GM10847 (cell line): ENCODE results near the gene GAPVD1.

Experiments
- POLR2A ChIP-seq: IDR thresholded peaks from 2 replicates; pipeline ENCODE4 v1.6.1; 2011; ENCODE audit not compliant: insufficient read length; ENCODE audit errors: extremely low read depth

Gene GAPVD1

GRCh38 chr9:125261501-125262293, at the start of gene GAPVD1:
TSS of gene GAPVD1 (plus strand) at chr9:125261826. CDS start at chr9:125298922, 37,096 bp downstream.
- TF ChIP-seq POLR2A, result peak; percentile 55

GRCh38 chr9:125214186-125214585, 47.4 kb upstream of the GAPVD1 start:
- no peak for TF ChIP-seq POLR2A

- no peak for TF ChIP-seq POLR2A
These were observed 43.0 kb upstream of the GAPVD1 start for GRCh38 chr9:125218621-125219020.

GRCh38 chr9:125227761-125228160, 33.9 kb upstream of the GAPVD1 start:
- TF ChIP-seq POLR2A, result no peak

- no peak for TF ChIP-seq POLR2A
These were observed 27.9 kb upstream of the GAPVD1 start for GRCh38 chr9:125233678-125234077.

GRCh38 chr9:125235804-125236519, 25.7 kb upstream of the GAPVD1 start:
- TF ChIP-seq POLR2A, result no peak

GRCh38 chr9:125238127-125238914, 23.3 kb upstream of the GAPVD1 start:
- no peak for TF ChIP-seq POLR2A

- TF ChIP-seq POLR2A, result no peak
These were observed 22.6 kb upstream of the GAPVD1 start for GRCh38 chr9:125238915-125239446.

GRCh38 chr9:125239631-125240597, 21.7 kb upstream of the GAPVD1 start:
- TF ChIP-seq POLR2A, result no peak

GRCh38 chr9:125240649-125240999, 21.0 kb upstream of the GAPVD1 start:
- no peak for TF ChIP-seq POLR2A

GRCh38 chr9:125241000-125241862, 20.4 kb upstream of the GAPVD1 start, which contains the start of gene HSPA5:
TSS of gene HSPA5 (minus strand) at chr9:125241343. CDS start at chr9:125241126, 217 bp downstream.
- peak; percentile 98 for TF ChIP-seq POLR2A

GRCh38 chr9:125241863-125242739, 19.5 kb upstream of the GAPVD1 start:
- TF ChIP-seq POLR2A, result no peak

GRCh38 chr9:125243792-125244260, 17.8 kb upstream of the GAPVD1 start:
- TF ChIP-seq POLR2A, result no peak
